Type B pancreatic cell (in vitro differentiated cells): ENCODE measurements around the gene SNX10. TPM values are rescaled to one million over a fixed set of nuclear protein-coding genes. Genes with fewer than 3 reads are reported as not detected.

Experiments
- DNase-seq: peaks from one replicate; pipeline ENCODE4 v3.0.0; 2021; ENCODE audit warnings: mixed read lengths; ENCODE audit not compliant: unreplicated experiment; ENCODE audit errors: extremely low spot score
- H3K27ac Mint-ChIP-seq: 2 replicates; pipeline ENCODE4 v1.8.0; 2021; ENCODE audit warnings: mild to moderate bottlenecking, mixed read lengths
- H3K27me3 Mint-ChIP-seq: 2 replicates; pipeline ENCODE4 v1.8.0; 2021; ENCODE audit warnings: mixed read lengths
- H3K36me3 Mint-ChIP-seq: 2 replicates; pipeline ENCODE4 v1.8.0; 2021; ENCODE audit warnings: mixed read lengths
- H3K4me1 Mint-ChIP-seq: one replicate; pipeline ENCODE4 v1.8.0; 2021; ENCODE audit warnings: mixed read lengths; ENCODE audit not compliant: unreplicated experiment
- H3K4me3 Mint-ChIP-seq: 2 replicates; pipeline ENCODE4 v1.8.0; 2021; ENCODE audit warnings: mild to moderate bottlenecking, mixed read lengths
- H3K9me3 Mint-ChIP-seq: 2 replicates; pipeline ENCODE4 v1.8.0; 2021; ENCODE audit warnings: mixed read lengths
- CTCF ChIP-seq: fragments of 200-600 bp; sonication (generic); conservative IDR thresholded peaks from 2 replicates; pipeline ENCODE4 v1.5.0; 2021; ENCODE audit warnings: antibody characterized with exemption, mild to moderate bottlenecking
- total RNA-seq: library from RNA; stranded (reverse); gene quantifications from 2 replicates; pipeline ENCODE4 v1.2.1, GENCODE V29; 2021; ENCODE audit warnings: low replicate concordance

The SNX10 gene
- total RNA-seq, 1 donor from 2014 or later: 2.8 TPM

GRCh38 chr7:26305869-26306665, 14.4 kb downstream of the SNX10 start:
- Mint-ChIP-seq H3K9me3 (no peaks in the 10 kb centered on the region), H3K27me3 (peaks cover 4% of the 10 kb centered on the region), H3K27ac (no peak overlapping the region), H3K36me3 (no peaks in the 10 kb centered on the region), H3K4me3 (no peak overlapping the region), H3K4me1 (no peaks in the 10 kb centered on the region)
- TF ChIP-seq CTCF: no peak
- no peak for DNase-seq

GRCh38 chr7:26306790-26307189, 15.1 kb downstream of the SNX10 start:
- no peaks in the 10 kb centered on the region for H3K4me1 Mint-ChIP-seq
- H3K4me3 Mint-ChIP-seq: no peak overlapping the region
- no peak for TF ChIP-seq CTCF
- H3K27ac Mint-ChIP-seq: no peak overlapping the region
- peaks cover 4% of the 10 kb centered on the region for H3K27me3 Mint-ChIP-seq
- DNase-seq: no peak
- H3K9me3 Mint-ChIP-seq: no peaks in the 10 kb centered on the region
- H3K36me3 Mint-ChIP-seq: no peaks in the 10 kb centered on the region

GRCh38 chr7:26307226-26307625, 15.6 kb downstream of the SNX10 start:
- peaks cover 4% of the 10 kb centered on the region for H3K27me3 Mint-ChIP-seq
- H3K9me3 Mint-ChIP-seq: no peaks in the 10 kb centered on the region
- TF ChIP-seq CTCF: no peak
- H3K4me3 Mint-ChIP-seq: no peak overlapping the region
- H3K36me3 Mint-ChIP-seq: no peaks in the 10 kb centered on the region
- no peak for DNase-seq
- no peaks in the 10 kb centered on the region for H3K4me1 Mint-ChIP-seq
- no peak overlapping the region for H3K27ac Mint-ChIP-seq

- Mint-ChIP-seq H3K4me3 (no peak overlapping the region), H3K9me3 (no peaks in the 10 kb centered on the region), H3K36me3 (no peaks in the 10 kb centered on the region), H3K4me1 (no peaks in the 10 kb centered on the region), H3K27ac (no peak overlapping the region), H3K27me3 (peaks cover 4% of the 10 kb centered on the region)
- no peak for DNase-seq
- TF ChIP-seq CTCF: no peak
Observed at GRCh38 chr7:26307791-26308190, 16.1 kb downstream of the SNX10 start.

- peaks cover under 1% of the 10 kb centered on the region for H3K27me3 Mint-ChIP-seq
- H3K4me3 Mint-ChIP-seq: no peak overlapping the region
- TF ChIP-seq CTCF: no peak
- H3K9me3 Mint-ChIP-seq: no peaks in the 10 kb centered on the region
- H3K36me3 Mint-ChIP-seq: no peaks in the 10 kb centered on the region
- H3K27ac Mint-ChIP-seq: no peak overlapping the region
- no peak for DNase-seq
- H3K4me1 Mint-ChIP-seq: no peaks in the 10 kb centered on the region
Observed at GRCh38 chr7:26308551-26308950, 16.9 kb downstream of the SNX10 start.
